ENCODE data around the gene GNA14.
"Not testable (repeated sequence)": the region's sequence is repeated elsewhere in the genome, so short reads cannot be mapped to it uniquely, and the experiment has no call there.

The GNA14 gene

DNA sequence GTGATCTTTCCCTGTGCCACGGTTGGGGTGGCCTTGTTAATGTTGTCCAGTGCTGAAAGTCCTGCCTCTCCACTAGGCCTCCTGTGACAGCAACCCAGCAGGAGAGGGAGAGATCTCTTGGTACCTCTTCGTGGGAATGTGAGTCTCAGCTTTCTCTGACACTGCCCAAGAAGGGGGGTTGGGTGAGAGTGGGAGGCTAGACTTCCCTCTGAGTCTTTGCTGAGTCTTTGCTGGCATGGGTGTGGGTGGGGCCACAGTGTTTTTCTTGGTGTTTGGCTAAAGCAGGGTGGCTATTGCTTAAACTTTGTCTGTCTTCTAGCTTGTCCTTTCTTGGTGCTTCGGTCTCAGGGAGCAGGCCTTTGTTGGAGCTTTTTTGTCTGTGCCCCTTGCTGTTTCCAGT, 145.6 kb downstream of the GNA14 start:
- TF ChIP-seq CTCF (IDR thresholded peaks at IDR 0.05; ENCODE audit: low read depth, low read length) = no peak
- Histone ChIP-seq H3K4me3 (ENCODE audit: low read length) (no peak overlapping the region), H3K36me3 (replicated peaks; ENCODE audit: low read depth, low read length) (no peaks in the 10 kb centered on the region), H3K9ac (ENCODE audit: low read length) (no peak overlapping the region), H3K27me3 (ENCODE audit: low read depth, low read length) (no peaks in the 10 kb centered on the region), H3K9me3 (ENCODE audit: insufficient read depth, low read length) (no peaks in the 10 kb centered on the region), H3K4me1 (ENCODE audit: low read length) (no peaks in the 10 kb centered on the region), H3K27ac (ENCODE audit: low read length) (no peak overlapping the region), H3K79me2 (ENCODE audit: low read length) (no peaks in the 10 kb centered on the region), H4K20me1 (ENCODE audit: insufficient read depth, low read length) (no peaks in the 10 kb centered on the region), H3K4me2 (ENCODE audit: low read length) (no peak overlapping the region), H2AFZ (ENCODE audit: low read depth, low read length) (no peak overlapping the region)

- TF ChIP-seq EZH2phosphoT487 (IDR thresholded peaks at IDR 0.05; ENCODE audit: low read depth) (no peak), CTCF (IDR thresholded peaks at IDR 0.05; ENCODE audit: low read depth, low read length) (no peak)
- Histone ChIP-seq H3K27ac (ENCODE audit: low read length) (no peak overlapping the region), H3K79me2 (ENCODE audit: low read length) (no peaks in the 10 kb centered on the region), H3K27me3 (ENCODE audit: low read depth, low read length) (0 out of 2 replicates have a peak, but pooled peaks cover 9% of the 10 kb centered on the region), H3K9me3 (ENCODE audit: insufficient read depth, low read length) (no peaks in the 10 kb centered on the region), H4K20me1 (ENCODE audit: insufficient read depth, low read length) (no peaks in the 10 kb centered on the region), H3K36me3 (replicated peaks; ENCODE audit: low read depth, low read length) (no peaks in the 10 kb centered on the region), H2AFZ (ENCODE audit: low read depth, low read length) (no peak overlapping the region), H3K4me2 (ENCODE audit: low read length) (no peak overlapping the region), H3K4me3 (ENCODE audit: low read length) (no peak overlapping the region), H3K4me1 (ENCODE audit: low read length) (no peaks in the 10 kb centered on the region), H3K9ac (ENCODE audit: low read length) (no peak overlapping the region)
These were observed 149.2 kb downstream of the GNA14 start for GRCh38 chr9:77498891-77499290.

- Histone ChIP-seq H3K27me3 (ENCODE audit: low read depth, low read length) (0 out of 2 replicates have a peak, but pooled peaks cover 9% of the 10 kb centered on the region), H4K20me1 (ENCODE audit: insufficient read depth, low read length) (no peaks in the 10 kb centered on the region), H3K27ac (ENCODE audit: low read length) (no peak overlapping the region), H3K9ac (ENCODE audit: low read length) (no peak overlapping the region), H3K9me3 (ENCODE audit: insufficient read depth, low read length) (no peaks in the 10 kb centered on the region), H3K4me3 (ENCODE audit: low read length) (no peak overlapping the region), H3K36me3 (replicated peaks; ENCODE audit: low read depth, low read length) (no peaks in the 10 kb centered on the region), H3K4me1 (ENCODE audit: low read length) (no peaks in the 10 kb centered on the region), H3K79me2 (ENCODE audit: low read length) (no peaks in the 10 kb centered on the region), H2AFZ (ENCODE audit: low read depth, low read length) (no peak overlapping the region), H3K4me2 (ENCODE audit: low read length) (no peak overlapping the region)
- TF ChIP-seq CTCF (IDR thresholded peaks at IDR 0.05; ENCODE audit: low read depth, low read length) (no peak), EZH2phosphoT487 (IDR thresholded peaks at IDR 0.05; ENCODE audit: low read depth) (no peak)
These were observed 150.6 kb downstream of the GNA14 start for GRCh38 chr9:77497322-77498198.

- H3K4me3 ChIP-seq (ENCODE audit: low read length) = no peak overlapping the region
- H3K27ac ChIP-seq (ENCODE audit: low read length) = no peak overlapping the region
These were observed 152.1 kb downstream of the GNA14 start for GRCh38 chr9:77495834-77496671.

DNA sequence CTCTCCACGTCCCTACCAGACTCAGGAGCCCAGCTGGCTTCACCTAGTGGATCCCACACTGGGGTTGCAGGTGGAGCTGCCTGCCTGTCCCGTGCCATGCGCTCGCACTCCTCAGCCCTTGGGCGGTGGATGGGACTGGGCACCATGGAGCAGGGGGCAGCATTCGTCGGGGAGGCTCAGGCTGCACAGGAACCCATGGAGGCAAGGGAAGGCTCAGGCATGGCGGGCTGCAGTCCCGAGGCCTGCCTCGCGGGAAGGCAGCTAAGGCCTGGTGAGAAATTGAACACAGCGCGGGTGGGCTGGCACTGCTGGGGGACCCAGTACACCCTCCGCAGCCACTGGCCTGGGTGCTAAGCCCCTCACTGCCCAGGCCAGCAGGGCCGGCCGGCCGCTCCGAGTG, 157.8 kb downstream of the GNA14 start:
- not testable (repeated sequence) for H3K27me3 ChIP-seq (ENCODE audit: low read depth, low read length); H3K27ac ChIP-seq (ENCODE audit: low read length)

More at GRCh38 chr9:77495834-77496671, 152.1 kb downstream of the GNA14 start:
- no peak overlapping the region for H3K9ac ChIP-seq (ENCODE audit: low read length)
- no peaks in the 10 kb centered on the region for H3K9me3 ChIP-seq (ENCODE audit: insufficient read depth, low read length)
- no peaks in the 10 kb centered on the region for H3K36me3 ChIP-seq (replicated peaks; ENCODE audit: low read depth, low read length)
- no peaks in the 10 kb centered on the region for H3K79me2 ChIP-seq (ENCODE audit: low read length)
- no peaks in the 10 kb centered on the region for H4K20me1 ChIP-seq (ENCODE audit: insufficient read depth, low read length)
- no peak overlapping the region for H2AFZ ChIP-seq (ENCODE audit: low read depth, low read length)
- H3K4me2 ChIP-seq (ENCODE audit: low read length) = no peak overlapping the region
- H3K27me3 ChIP-seq (ENCODE audit: low read depth, low read length) = 0 out of 2 replicates have a peak, but pooled peaks cover 9% of the 10 kb centered on the region
- TF ChIP-seq EZH2phosphoT487 (IDR thresholded peaks at IDR 0.05; ENCODE audit: low read depth) = no peak
- TF ChIP-seq CTCF (IDR thresholded peaks at IDR 0.05; ENCODE audit: low read depth, low read length) = no peak
- H3K4me1 ChIP-seq (ENCODE audit: low read length) = no peaks in the 10 kb centered on the region

More for the DNA sequence above, 157.8 kb downstream of the GNA14 start:
- H3K9me3 ChIP-seq (ENCODE audit: insufficient read depth, low read length); H2AFZ ChIP-seq (ENCODE audit: low read depth, low read length); H3K9ac ChIP-seq (ENCODE audit: low read length); H3K79me2 ChIP-seq (ENCODE audit: low read length); H3K4me1 ChIP-seq (ENCODE audit: low read length); H3K4me2 ChIP-seq (ENCODE audit: low read length); H3K4me3 ChIP-seq (ENCODE audit: low read length); H3K36me3 ChIP-seq (replicated peaks; ENCODE audit: low read depth, low read length); H4K20me1 ChIP-seq (ENCODE audit: insufficient read depth, low read length): not testable (repeated sequence)
